Measurements from ENCODE around the gene B3GAT2. TPM values are rescaled to one million over a fixed set of nuclear protein-coding genes. Genes with fewer than 3 reads are reported as not detected.

The B3GAT2 gene
- total RNA-seq, 4 donors from 2014 or later, result 0.16 TPM; not detected in 3

GRCh38 chr6:70874181-70874913 lies 82.5 kb downstream of the B3GAT2 start:
- Histone ChIP-seq H3K27me3 (no peaks in the 10 kb centered on the region), H3K4me3 (no peak overlapping the region), H3K27ac (no peak overlapping the region), H3K4me1 (no peaks in the 10 kb centered on the region), H3K9me3 (peaks cover 0 to 32% (median 5%) of the 10 kb centered on the region in 3 donors), H3K36me3 (no peaks in the 10 kb centered on the region)
- no peak for ATAC-seq
- TF ChIP-seq CTCF (IDR thresholded peaks at IDR 0.05) (no peak), POLR2A (IDR thresholded peaks at IDR 0.05) (no peak), POLR2AphosphoS5 (IDR thresholded peaks at IDR 0.05) (no peak), EP300 (IDR thresholded peaks at IDR 0.05) (no peak)
- 49 to 60% methylated on average over 1 to 3 of the region's 3 CpGs for WGBS, 2 donors (ENCODE audit: low coverage in 1 of 2)

GRCh38 chr6:70872469-70872868 lies 84.4 kb downstream of the B3GAT2 start:
- H3K4me1 ChIP-seq, result no peaks in the 10 kb centered on the region
- ATAC-seq, result no peak
- no peaks in the 10 kb centered on the region for H3K36me3 ChIP-seq
- no peaks in the 10 kb centered on the region for H3K27me3 ChIP-seq
- peaks cover 0 to 27% (median 5%) of the 10 kb centered on the region in 3 donors for H3K9me3 ChIP-seq
- no peak overlapping the region for H3K27ac ChIP-seq
- H3K4me3 ChIP-seq, result no peak overlapping the region
- no peak for TF ChIP-seq EP300 (IDR thresholded peaks at IDR 0.05)
- TF ChIP-seq POLR2A (IDR thresholded peaks at IDR 0.05), result no peak
- no peak for TF ChIP-seq POLR2AphosphoS5 (IDR thresholded peaks at IDR 0.05)
- no peak for TF ChIP-seq CTCF (IDR thresholded peaks at IDR 0.05)
- 100% methylated on average over 1 to 2 of the region's 2 CpGs for WGBS, 2 donors (ENCODE audit: low coverage in 1 of 2)

GRCh38 chr6:70864401-70864800 lies 92.5 kb downstream of the B3GAT2 start:
- H3K27me3 ChIP-seq, result no peaks in the 10 kb centered on the region
- no peak overlapping the region for H3K27ac ChIP-seq
- TF ChIP-seq CTCF (IDR thresholded peaks at IDR 0.05) (no peak), POLR2A (IDR thresholded peaks at IDR 0.05) (no peak), POLR2AphosphoS5 (IDR thresholded peaks at IDR 0.05) (no peak), EP300 (IDR thresholded peaks at IDR 0.05) (no peak)
- no peak overlapping the region for H3K4me3 ChIP-seq
- peaks cover 0 to 20% of the 10 kb centered on the region in 2 donors for H3K36me3 ChIP-seq
- 53 to 65% methylated on average over 2 of the region's 3 CpGs for WGBS, 2 donors (ENCODE audit: low coverage in 1 of 2)
- no peak for ATAC-seq
- H3K4me1 ChIP-seq, result no peaks in the 10 kb centered on the region
- no peaks in the 10 kb centered on the region for H3K9me3 ChIP-seq

- Histone ChIP-seq H3K4me3 (no peak overlapping the region), H3K27ac (no peak overlapping the region), H3K27me3 (no peaks in the 10 kb centered on the region), H3K4me1 (no peaks in the 10 kb centered on the region), H3K36me3 (peaks cover 0 to 30% of the 10 kb centered on the region in 2 donors), H3K9me3 (no peaks in the 10 kb centered on the region)
- TF ChIP-seq EP300 (IDR thresholded peaks at IDR 0.05), result no peak
- no peak for TF ChIP-seq CTCF (IDR thresholded peaks at IDR 0.05)
- no peak for TF ChIP-seq POLR2AphosphoS5 (IDR thresholded peaks at IDR 0.05)
- TF ChIP-seq POLR2A (IDR thresholded peaks at IDR 0.05), result no peak
- ATAC-seq, result no peak
- 70 to 73% methylated on average over 2 to 3 of the region's 3 CpGs for WGBS, 2 donors (ENCODE audit: low coverage in 1 of 2)
Observed at GRCh38 chr6:70863343-70863742, 93.5 kb downstream of the B3GAT2 start.

- WGBS, 2 donors (ENCODE audit: low coverage in 1 of 2), result 67% methylated on average over 1 of the region's 1 CpG
- Histone ChIP-seq H3K27ac (no peak overlapping the region), H3K9me3 (no peaks in the 10 kb centered on the region), H3K4me1 (no peaks in the 10 kb centered on the region), H3K36me3 (peaks cover 0 to 40% of the 10 kb centered on the region in 2 donors), H3K4me3 (no peak overlapping the region), H3K27me3 (no peaks in the 10 kb centered on the region)
- TF ChIP-seq POLR2AphosphoS5 (IDR thresholded peaks at IDR 0.05), result no peak
- TF ChIP-seq CTCF (IDR thresholded peaks at IDR 0.05), result no peak
- TF ChIP-seq EP300 (IDR thresholded peaks at IDR 0.05), result no peak
- no peak for TF ChIP-seq POLR2A (IDR thresholded peaks at IDR 0.05)
- no peak for ATAC-seq
Observed at GRCh38 chr6:70860920-70861319, 95.9 kb downstream of the B3GAT2 start.
